GM06990 (cell line): ENCODE measurements around the gene ZBTB22.

Experiments
- DNase-seq: peaks from one replicate; pipeline ENCODE4 v3.0.0-alpha.2; 2011; ENCODE audit not compliant: insufficient read length; ENCODE audit errors: extremely low read depth
- H3K27me3 ChIP-seq: replicated peaks from 2 replicates; pipeline ENCODE4 v1.6.0; 2011; ENCODE audit warnings: low read length; ENCODE audit not compliant: control insufficient read depth, insufficient read depth
- H3K36me3 ChIP-seq: 2 replicates; pipeline ENCODE4 v1.5.1; 2011; ENCODE audit warnings: low read length; ENCODE audit not compliant: control insufficient read depth, insufficient read depth
- H3K4me3 ChIP-seq: replicated peaks from 2 replicates; pipeline ENCODE4 v1.5.1; 2011; ENCODE audit warnings: low read depth, mild to moderate bottlenecking, control low read depth, low read length
- TF ChIP-seq, protein P1 (sequence below): IDR thresholded peaks from 2 replicates; pipeline ENCODE4 v1.5.1; 2011; ENCODE audit warnings: low read length, control low read depth, mild to moderate bottlenecking, inconsistent platforms; ENCODE audit not compliant: insufficient read depth, poor library complexity, severe bottlenecking

The ZBTB22 gene

DNA sequence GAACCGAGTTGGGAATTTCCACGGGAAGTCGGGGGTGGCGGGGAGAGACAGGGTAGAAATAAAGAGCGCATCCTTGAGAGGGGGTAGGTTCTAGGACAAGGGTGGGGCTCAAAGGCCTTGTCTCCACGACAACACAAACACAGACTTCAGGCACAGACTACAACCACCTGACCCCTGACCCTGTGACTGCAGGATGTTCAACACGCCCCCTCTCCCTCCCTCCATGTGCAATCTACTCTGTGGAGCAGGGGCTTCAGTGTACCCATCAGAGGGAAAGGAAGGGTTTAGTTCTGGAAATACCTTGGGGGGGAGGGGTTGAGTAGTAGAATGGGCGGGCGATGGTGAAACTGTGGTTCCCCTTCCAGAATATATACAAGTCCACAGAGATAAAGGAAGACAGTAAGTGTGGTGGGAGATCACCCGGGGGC lies 3.0 kb downstream of the ZBTB22 start:
- peak overlapping the region; percentile 92 for H3K4me3 ChIP-seq
- peak; percentile 57 for DNase-seq
- H3K27me3 ChIP-seq, result no peaks in the 10 kb centered on the region

DNA sequence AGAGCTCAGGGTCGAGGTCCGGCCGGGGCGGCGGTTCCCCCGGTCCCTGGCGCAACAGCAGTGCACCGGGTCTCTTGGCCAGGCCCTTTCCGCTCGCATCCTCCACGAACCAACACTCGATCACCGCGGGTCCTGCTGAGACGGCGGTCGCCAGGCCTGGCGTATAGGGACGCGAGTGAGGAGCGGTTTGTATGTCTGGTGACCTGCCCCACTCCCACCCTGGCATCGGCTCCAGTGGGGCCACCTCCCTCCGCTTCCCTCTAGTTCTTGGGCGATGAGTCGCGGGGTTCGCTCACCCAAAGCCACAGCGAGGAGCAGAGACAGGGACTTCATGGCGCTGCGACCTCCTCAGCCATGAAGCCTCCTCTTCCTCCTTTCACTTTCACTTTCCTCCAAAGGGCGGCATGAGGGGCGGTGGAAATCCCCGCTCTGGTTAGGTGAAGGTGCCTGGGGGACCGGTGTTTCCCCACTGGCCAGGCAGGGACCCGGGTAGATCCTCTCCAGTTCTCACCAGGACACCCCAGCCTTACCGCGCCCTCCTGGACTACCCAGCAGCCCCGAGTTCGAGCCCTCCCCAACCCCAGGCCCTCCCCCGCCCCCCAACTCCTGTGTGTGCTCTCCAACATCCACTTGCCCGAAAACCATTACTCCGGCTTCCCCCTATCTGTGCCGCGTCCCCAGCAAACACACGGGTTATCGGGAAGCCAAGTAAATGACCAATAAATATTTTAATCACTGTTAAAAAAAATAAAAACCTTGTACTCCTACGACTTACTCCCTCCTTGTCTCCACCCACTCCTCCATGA lies 3.6 kb downstream of the ZBTB22 start, which contains the start of gene TAPBP:
Gene TAPBP (minus strand): TSS at position 370 of the 806 bp plus-strand sequence. CDS start 37 bp downstream, at position 333.
- peak; percentile 87 for DNase-seq
- H3K4me3 ChIP-seq, result peak within 1 kb of the TSS; percentile 92
- peaks cover 4% of the 10 kb centered on the region for H3K36me3 ChIP-seq

More for the DNA sequence above, 3.0 kb downstream of the ZBTB22 start:
- peaks cover 10% of the 10 kb centered on the region for H3K36me3 ChIP-seq
- TF ChIP-seq, protein P1, sequence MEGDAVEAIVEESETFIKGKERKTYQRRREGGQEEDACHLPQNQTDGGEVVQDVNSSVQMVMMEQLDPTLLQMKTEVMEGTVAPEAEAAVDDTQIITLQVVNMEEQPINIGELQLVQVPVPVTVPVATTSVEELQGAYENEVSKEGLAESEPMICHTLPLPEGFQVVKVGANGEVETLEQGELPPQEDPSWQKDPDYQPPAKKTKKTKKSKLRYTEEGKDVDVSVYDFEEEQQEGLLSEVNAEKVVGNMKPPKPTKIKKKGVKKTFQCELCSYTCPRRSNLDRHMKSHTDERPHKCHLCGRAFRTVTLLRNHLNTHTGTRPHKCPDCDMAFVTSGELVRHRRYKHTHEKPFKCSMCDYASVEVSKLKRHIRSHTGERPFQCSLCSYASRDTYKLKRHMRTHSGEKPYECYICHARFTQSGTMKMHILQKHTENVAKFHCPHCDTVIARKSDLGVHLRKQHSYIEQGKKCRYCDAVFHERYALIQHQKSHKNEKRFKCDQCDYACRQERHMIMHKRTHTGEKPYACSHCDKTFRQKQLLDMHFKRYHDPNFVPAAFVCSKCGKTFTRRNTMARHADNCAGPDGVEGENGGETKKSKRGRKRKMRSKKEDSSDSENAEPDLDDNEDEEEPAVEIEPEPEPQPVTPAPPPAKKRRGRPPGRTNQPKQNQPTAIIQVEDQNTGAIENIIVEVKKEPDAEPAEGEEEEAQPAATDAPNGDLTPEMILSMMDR, result no peak

DNA sequence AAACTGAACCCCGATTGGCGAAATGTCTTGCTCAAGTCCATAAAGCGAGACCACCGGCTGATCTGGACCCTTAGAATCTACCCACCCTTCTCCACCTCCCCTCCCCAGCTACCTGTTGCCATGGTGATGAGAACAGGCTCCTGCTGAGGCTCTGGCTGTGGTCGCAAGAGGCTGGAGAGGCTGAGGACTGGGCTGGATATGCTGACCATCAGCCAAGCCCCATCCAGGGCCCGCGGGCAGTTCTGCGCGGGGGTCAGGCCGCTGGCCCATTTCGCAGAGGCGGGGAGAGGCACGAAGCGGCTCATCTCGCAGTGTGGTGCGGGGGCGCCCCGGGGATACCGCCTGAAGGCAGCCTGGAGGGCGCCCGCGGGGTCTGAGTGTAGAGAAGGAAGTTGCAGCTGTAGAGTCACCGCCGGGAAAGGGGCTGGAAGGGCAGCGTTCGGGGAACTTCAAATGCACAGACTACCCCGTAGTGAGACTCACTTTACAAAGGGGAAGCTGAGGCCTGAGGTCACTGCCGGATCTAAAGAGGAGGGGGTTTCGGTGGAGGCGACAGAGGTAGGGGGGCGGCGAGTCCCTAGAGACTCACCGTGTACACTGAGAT lies 4.3 kb downstream of the ZBTB22 start:
- no peak for DNase-seq
- peaks cover 2% of the 10 kb centered on the region; the same call in 1 of the 2 replicates for H3K36me3 ChIP-seq
- TF ChIP-seq, protein P1, result no peak
- H3K4me3 ChIP-seq, result peak overlapping the region; percentile 92
- H3K27me3 ChIP-seq, result no peaks in the 10 kb centered on the region

More for the DNA sequence above, 3.6 kb downstream of the ZBTB22 start, which contains the start of gene TAPBP:
- H3K27me3 ChIP-seq, result no peaks in the 10 kb centered on the region
- TF ChIP-seq, protein P1, result no peak

DNA sequence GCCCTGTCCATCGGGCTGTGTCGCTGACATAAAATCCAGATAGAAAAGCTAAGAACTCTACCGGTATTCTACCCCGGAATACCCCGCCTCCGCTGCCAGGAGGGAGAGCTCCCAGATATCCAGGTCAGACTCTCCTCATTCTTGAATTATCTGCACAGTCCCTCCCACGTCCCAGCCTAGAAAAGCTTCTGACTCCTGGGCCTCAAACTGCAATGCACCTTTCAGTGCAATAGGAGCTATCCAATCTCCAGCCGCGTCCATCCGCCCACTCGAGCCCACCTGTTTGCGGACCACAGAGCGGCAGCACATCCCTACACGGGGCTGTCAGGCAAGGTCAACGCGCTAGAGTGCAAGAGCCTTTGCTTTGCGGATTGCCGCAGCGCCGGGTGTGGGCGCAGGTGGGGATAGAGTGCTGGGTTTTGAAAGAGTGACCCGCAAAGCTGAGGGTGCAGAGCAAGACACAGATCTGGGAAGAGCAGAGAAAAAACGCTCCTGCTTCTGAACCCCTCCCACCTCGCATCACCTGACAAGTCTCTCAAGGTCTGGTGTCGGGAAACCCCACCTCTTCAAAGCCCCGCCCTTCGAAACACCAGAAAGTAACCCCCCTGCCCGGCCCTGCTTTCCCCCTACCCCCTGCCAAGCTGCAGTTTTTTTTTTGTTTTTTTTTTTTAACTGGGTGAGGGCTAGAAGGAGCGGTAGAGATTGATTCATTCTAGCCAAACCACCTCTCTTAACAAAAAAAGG lies 5.0 kb downstream of the ZBTB22 start:
- Histone ChIP-seq H3K36me3 (peaks cover 2% of the 10 kb centered on the region), H3K4me3 (peak overlapping the region; percentile 92), H3K27me3 (no peaks in the 10 kb centered on the region)
- DNase-seq, result peak; percentile 65
- TF ChIP-seq, protein P1, result no peak

DNA sequence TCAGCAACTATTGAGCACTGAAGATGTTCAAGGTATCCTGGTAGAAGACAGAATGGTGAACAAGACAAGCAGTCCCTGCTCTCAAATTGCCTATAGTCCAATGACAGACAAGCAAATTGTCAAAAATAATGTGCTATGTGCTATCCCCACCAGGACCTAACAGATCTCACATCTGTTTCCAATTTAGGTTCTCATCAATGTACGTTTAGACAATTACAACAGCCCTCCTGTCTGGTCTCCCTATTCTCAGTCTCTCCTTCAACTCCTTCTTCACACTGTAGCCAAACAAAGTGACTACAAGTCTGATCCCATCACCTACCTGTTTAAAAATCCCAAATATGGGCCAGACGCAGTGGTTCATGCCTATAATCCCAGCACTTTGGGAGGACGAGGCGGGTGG lies 11.2 kb downstream of the ZBTB22 start:
- H3K27me3 ChIP-seq, result no peaks in the 10 kb centered on the region
- DNase-seq, result no peak
- peaks cover 27% of the 10 kb centered on the region for H3K36me3 ChIP-seq
- H3K4me3 ChIP-seq, result no peak overlapping the region
- TF ChIP-seq, protein P1, result no peak
